Psoas muscle (tissue), 8 donors: ENCODE measurements around the gene CR1. TPM values are rescaled to one million over a fixed set of nuclear protein-coding genes. Genes with fewer than 3 reads are reported as not detected.

Source experiments
- ATAC-seq, 4 donors: fragments of 200-7000 bp; cut with Tn5 transposase; one replicate each; pipeline ENCODE4 v1.9.1; 2020; ENCODE audit warnings: moderate library complexity in 3 of 4, mild to moderate bottlenecking in 2 of 4
- DNase-seq, 2 donors: peaks; one replicate each; pipeline ENCODE4 v3.0.0-alpha.2; 2020
- H3K27ac ChIP-seq: fragments of 200-600 bp; one replicate; pipeline ENCODE4 v1.8.0; 2022
- H3K27me3 ChIP-seq, 3 donors: fragments of 200-600 bp in 1 of 3; one replicate each; pipeline versions ENCODE4 v1.6.1 to v1.8.0; 2013 to 2022; ENCODE audit warnings: low read length in 2 of 3, mild to moderate bottlenecking in 2 of 3, moderate library complexity in 1 of 3; ENCODE audit not compliant: insufficient read depth in 3 of 3
- H3K36me3 ChIP-seq, 2 donors: fragments of 200-600 bp in 1 of 2; one replicate each; pipeline versions ENCODE4 v1.6.1 to v1.8.0; 2013 to 2022; ENCODE audit warnings: low read depth in 1 of 2, mild to moderate bottlenecking in 1 of 2, moderate library complexity in 1 of 2; ENCODE audit not compliant: insufficient read depth in 1 of 2
- H3K4me1 ChIP-seq: fragments of 200-600 bp; one replicate; pipeline ENCODE4 v1.8.0; 2022
- H3K4me3 ChIP-seq: fragments of 200-600 bp; one replicate; pipeline ENCODE4 v1.8.0; 2022; ENCODE audit warnings: mild to moderate bottlenecking
- H3K9me3 ChIP-seq: fragments of 200-600 bp; one replicate; pipeline ENCODE4 v1.8.0; 2022
- WGBS, 3 donors: extraction: QIAGEN DNeasy Blood & Tissue Kit; methylation state at CpG; one replicate each; pipeline versions ENCODE4 v1.1.6 to v1.1.7; 2013; 5-methylcytosine and 5-hydroxymethylcytosine counted together
- intact Hi-C, 2 donors: fragments of 100-400 bp; cut with DNase I; formaldehyde crosslinking; loops; one replicate each; pipeline versions ENCODE4 v1.11.0 to v1.14.2; 2022
- long read RNA-seq, 2 donors: library from polyadenylated mRNA; unstranded; transcript quantifications; one replicate each; pipeline ENCODE4 v2.0.0, GENCODE V29; 2021
- polyA plus RNA-seq, 3 donors: library from polyadenylated mRNA; stranded (reverse); fragments of 200-250 nt; gene quantifications; one replicate each; pipeline ENCODE4 v1.2.3, GENCODE V29; 2013
- total RNA-seq, 4 donors: library from RNA; stranded (reverse); fragmentation: NEBNext Ultra II Directional in 2 of 4; extraction: Animal tissue kit (Norgen Biotek cat#: 25700) in 2 of 4; gene quantifications; one replicate each; pipeline versions ENCODE4 v1.2.1 to v1.2.4, GENCODE V29; 2021 to 2023
- TF ChIP-seq, protein P1 (sequence below): fragments of 200-600 bp; IDR thresholded peaks from one replicate; pipeline ENCODE4 v1.8.0; 2022; ENCODE audit warnings: antibody characterized with exemption
- donor health status: healthy with polysubstance abuse.
- donor health status: DM: no; HTN: no; CAD: no; lungs with moderate emphysema.
- donor health status: Bipolar disorder and iron deficiency.
- donor health status: healthy.
- donor health status: DM: yes; HTN: yes; CAD: no.
- donor health status: DM: no; HTN: no; CAD: no.
- donor health status: DM: no; HTN: no; CAD: no.
- donor health status: DM: yes; HTN: yes; CAD: no.

The CR1 gene
- total RNA-seq (1 to 10 TPM in 3 of 4 donors, under 1 TPM in 1; 0.87 to 3.9 (median 1.4) TPM), polyA plus RNA-seq (under 1 TPM; 0.08 to 0.13 (median 0.08) TPM)
- long read RNA-seq, donor 1: 0 reads
- long read RNA-seq, donor 2: 0 reads

GRCh38 chr1:207495801-207496792 lies at the start of gene CR1:
Gene CR1, plus strand, starts transcription at chr1:207496157. Its CDS starts 111 bp downstream, at chr1:207496268.
- peaks cover 6 to 83% (median 12%) of the 10 kb centered on the region in 3 donors for H3K27me3 ChIP-seq
- 4% methylated on average over 60 to 68 of the region's 68 CpGs for WGBS, 3 donors

DNA sequence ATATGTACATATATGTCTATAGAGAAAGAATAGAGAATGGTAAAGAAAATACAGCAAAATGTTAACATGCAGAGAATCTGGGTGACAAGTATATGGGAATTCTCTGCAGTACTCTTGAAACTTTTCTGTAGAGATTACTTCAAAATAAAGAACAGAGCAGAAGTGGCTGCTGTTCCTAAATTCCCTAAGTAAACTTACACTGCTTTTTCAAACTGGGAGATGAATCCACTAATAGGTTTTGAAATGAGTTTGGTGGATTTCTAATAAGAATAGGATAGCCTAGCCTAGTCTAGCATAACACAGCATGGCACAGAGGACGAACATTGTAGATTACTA lies 42.3 kb upstream of the CR1 start:
- ATAC-seq: peak in 1 of 4 donors; percentile 29
- no peaks in the 10 kb centered on the region for H3K36me3 ChIP-seq
- intact Hi-C loops: no loop called here
- H3K4me1 ChIP-seq: no peaks in the 10 kb centered on the region
- DNase-seq: no peak
- no peaks in the 10 kb centered on the region for H3K9me3 ChIP-seq
- peak overlapping the region; percentile 61 for H3K4me3 ChIP-seq
- TF ChIP-seq, protein P1, sequence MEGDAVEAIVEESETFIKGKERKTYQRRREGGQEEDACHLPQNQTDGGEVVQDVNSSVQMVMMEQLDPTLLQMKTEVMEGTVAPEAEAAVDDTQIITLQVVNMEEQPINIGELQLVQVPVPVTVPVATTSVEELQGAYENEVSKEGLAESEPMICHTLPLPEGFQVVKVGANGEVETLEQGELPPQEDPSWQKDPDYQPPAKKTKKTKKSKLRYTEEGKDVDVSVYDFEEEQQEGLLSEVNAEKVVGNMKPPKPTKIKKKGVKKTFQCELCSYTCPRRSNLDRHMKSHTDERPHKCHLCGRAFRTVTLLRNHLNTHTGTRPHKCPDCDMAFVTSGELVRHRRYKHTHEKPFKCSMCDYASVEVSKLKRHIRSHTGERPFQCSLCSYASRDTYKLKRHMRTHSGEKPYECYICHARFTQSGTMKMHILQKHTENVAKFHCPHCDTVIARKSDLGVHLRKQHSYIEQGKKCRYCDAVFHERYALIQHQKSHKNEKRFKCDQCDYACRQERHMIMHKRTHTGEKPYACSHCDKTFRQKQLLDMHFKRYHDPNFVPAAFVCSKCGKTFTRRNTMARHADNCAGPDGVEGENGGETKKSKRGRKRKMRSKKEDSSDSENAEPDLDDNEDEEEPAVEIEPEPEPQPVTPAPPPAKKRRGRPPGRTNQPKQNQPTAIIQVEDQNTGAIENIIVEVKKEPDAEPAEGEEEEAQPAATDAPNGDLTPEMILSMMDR: no peak
- peaks cover 0 to 64% (median 9%) of the 10 kb centered on the region in 3 donors for H3K27me3 ChIP-seq
- H3K27ac ChIP-seq: no peak overlapping the region
- WGBS, 3 donors: 10 to 23% (median 14%) methylated on average over 1 of the region's 1 CpG

More at GRCh38 chr1:207495801-207496792, at the start of gene CR1:
- no peak within 1 kb of the TSS for H3K27ac ChIP-seq
- intact Hi-C loops: loop anchor here in 1 of 2 donors (5.0 kb wide), 1 partner anchor 414 kb away; no protein-coding TSS in a partner anchor
- DNase-seq: peak; percentile 21 to 59
- peaks cover 3% of the 10 kb centered on the region for H3K4me1 ChIP-seq
- ATAC-seq: peak in 3 of 4 donors; percentile 40 to 54 (median 48)
- peak within 1 kb of the TSS; percentile 56 for H3K4me3 ChIP-seq
- TF ChIP-seq, protein P1: no peak
- no peaks in the 10 kb centered on the region for H3K9me3 ChIP-seq
- H3K36me3 ChIP-seq: no peaks in the 10 kb centered on the region

- ATAC-seq (peak; percentile 48 to 72 (median 61)), DNase-seq (peak; percentile 19 to 56)
- TF ChIP-seq, protein P1: no peak
- intact Hi-C loops: no loop called here
- H3K27ac ChIP-seq: no peak within 1 kb of the TSS
- no peaks in the 10 kb centered on the region for H3K4me1 ChIP-seq
- H3K27me3 ChIP-seq: peaks cover 0 to 66% (median 9%) of the 10 kb centered on the region in 3 donors
- H3K9me3 ChIP-seq: no peaks in the 10 kb centered on the region
- no peaks in the 10 kb centered on the region for H3K36me3 ChIP-seq
- H3K4me3 ChIP-seq: peak within 1 kb of the TSS; percentile 61
- WGBS, 3 donors: 1 to 3% (median 2%) methylated on average over 65 to 75 of the region's 75 CpGs
These were observed 41.7 kb upstream of the CR1 start, which contains the start of gene CR2 for GRCh38 chr1:207454046-207454964. Gene CR2, plus strand, starts transcription at chr1:207454328. Its CDS starts 91 bp downstream, at chr1:207454419.

- H3K4me3 ChIP-seq: peak overlapping the region; percentile 61
- 38 to 44% (median 43%) methylated on average over 6 of the region's 6 CpGs for WGBS, 3 donors
- H3K36me3 ChIP-seq: no peaks in the 10 kb centered on the region
- TF ChIP-seq, protein P1: no peak
- no peak for DNase-seq
- peaks cover 0 to 70% (median 9%) of the 10 kb centered on the region in 3 donors for H3K27me3 ChIP-seq
- ATAC-seq: no peak
- intact Hi-C loops: no loop called here
- no peaks in the 10 kb centered on the region for H3K9me3 ChIP-seq
- H3K27ac ChIP-seq: no peak overlapping the region
- H3K4me1 ChIP-seq: no peaks in the 10 kb centered on the region
These were observed 40.7 kb upstream of the CR1 start for GRCh38 chr1:207455183-207455754.
